ENCODE data around the gene RAVER1.

DNA sequence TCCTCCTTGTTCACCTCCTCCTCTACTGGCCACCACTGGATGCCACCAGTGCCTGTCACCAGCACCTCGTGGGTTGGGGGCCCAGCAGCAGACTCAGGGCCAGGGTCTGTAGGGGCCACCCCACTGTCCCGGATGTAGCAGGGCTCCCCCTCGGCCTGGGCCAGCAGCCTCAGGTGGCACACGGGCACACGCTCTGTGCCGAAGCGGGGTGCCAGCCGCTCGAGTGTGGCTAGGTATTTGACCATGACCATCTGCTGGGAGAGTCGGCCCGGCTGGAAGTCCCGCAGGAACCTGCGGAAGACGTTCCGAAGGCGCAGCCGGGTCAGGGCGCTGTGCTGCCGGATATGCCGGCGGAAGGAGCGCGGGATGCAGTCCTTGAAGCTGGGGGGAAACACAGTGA lies 32.2 kb upstream of the RAVER1 start:
- no peak for TF ChIP-seq TAF1 (IDR thresholded peaks at IDR 0.05; ENCODE audit: borderline replicate concordance, insufficient read depth, low read length)
- TF ChIP-seq POLR2AphosphoS5 (IDR thresholded peaks at IDR 0.05; ENCODE audit: low read depth, low read length), result no peak
- TF ChIP-seq, protein P1, sequence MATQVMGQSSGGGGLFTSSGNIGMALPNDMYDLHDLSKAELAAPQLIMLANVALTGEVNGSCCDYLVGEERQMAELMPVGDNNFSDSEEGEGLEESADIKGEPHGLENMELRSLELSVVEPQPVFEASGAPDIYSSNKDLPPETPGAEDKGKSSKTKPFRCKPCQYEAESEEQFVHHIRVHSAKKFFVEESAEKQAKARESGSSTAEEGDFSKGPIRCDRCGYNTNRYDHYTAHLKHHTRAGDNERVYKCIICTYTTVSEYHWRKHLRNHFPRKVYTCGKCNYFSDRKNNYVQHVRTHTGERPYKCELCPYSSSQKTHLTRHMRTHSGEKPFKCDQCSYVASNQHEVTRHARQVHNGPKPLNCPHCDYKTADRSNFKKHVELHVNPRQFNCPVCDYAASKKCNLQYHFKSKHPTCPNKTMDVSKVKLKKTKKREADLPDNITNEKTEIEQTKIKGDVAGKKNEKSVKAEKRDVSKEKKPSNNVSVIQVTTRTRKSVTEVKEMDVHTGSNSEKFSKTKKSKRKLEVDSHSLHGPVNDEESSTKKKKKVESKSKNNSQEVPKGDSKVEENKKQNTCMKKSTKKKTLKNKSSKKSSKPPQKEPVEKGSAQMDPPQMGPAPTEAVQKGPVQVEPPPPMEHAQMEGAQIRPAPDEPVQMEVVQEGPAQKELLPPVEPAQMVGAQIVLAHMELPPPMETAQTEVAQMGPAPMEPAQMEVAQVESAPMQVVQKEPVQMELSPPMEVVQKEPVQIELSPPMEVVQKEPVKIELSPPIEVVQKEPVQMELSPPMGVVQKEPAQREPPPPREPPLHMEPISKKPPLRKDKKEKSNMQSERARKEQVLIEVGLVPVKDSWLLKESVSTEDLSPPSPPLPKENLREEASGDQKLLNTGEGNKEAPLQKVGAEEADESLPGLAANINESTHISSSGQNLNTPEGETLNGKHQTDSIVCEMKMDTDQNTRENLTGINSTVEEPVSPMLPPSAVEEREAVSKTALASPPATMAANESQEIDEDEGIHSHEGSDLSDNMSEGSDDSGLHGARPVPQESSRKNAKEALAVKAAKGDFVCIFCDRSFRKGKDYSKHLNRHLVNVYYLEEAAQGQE (IDR thresholded peaks at IDR 0.05; ENCODE audit: insufficient read depth in 1 of 2, low read depth in 2 of 2, low read length in 2 of 2), result no peak
- no peak for TF ChIP-seq SIN3A (IDR thresholded peaks at IDR 0.05; ENCODE audit: borderline replicate concordance, insufficient read depth, low read length)
